ENCODE results near the gene PPP2R2B.
"Not testable (repeated sequence)": the region's sequence is repeated elsewhere in the genome, so short reads cannot be mapped to it uniquely, and the experiment has no call there.

PPP2R2B gene

GRCh38 chr5:146562461-146562860 is 316.1 kb downstream of the PPP2R2B start:
- in situ Hi-C loops (cut with MboI; ENCODE audit: low sequenced_read_pairs) = no loop called here

- in situ Hi-C loops (cut with MboI; ENCODE audit: low sequenced_read_pairs) = no loop called here
Measured at GRCh38 chr5:146561711-146562110, 316.8 kb downstream of the PPP2R2B start.

GRCh38 chr5:146560205-146560812 is 318.2 kb downstream of the PPP2R2B start:
- in situ Hi-C loops (cut with MboI; ENCODE audit: low sequenced_read_pairs) = no loop called here

GRCh38 chr5:146556884-146557283 is 321.7 kb downstream of the PPP2R2B start:
- in situ Hi-C loops (cut with MboI; ENCODE audit: low sequenced_read_pairs) = not testable (repeated sequence)

GRCh38 chr5:146553446-146553845 is 325.1 kb downstream of the PPP2R2B start:
- in situ Hi-C loops (cut with MboI; ENCODE audit: low sequenced_read_pairs) = no loop called here

GRCh38 chr5:146549615-146550014 is 328.9 kb downstream of the PPP2R2B start:
- in situ Hi-C loops (cut with MboI; ENCODE audit: low sequenced_read_pairs) = loop anchor here (25.0 kb wide), 1 partner anchor 413 kb away; no protein-coding TSS in a partner anchor

GRCh38 chr5:146548781-146549449 is 329.6 kb downstream of the PPP2R2B start:
- in situ Hi-C loops (cut with MboI; ENCODE audit: low sequenced_read_pairs) = loop anchor here (25.0 kb wide), 1 partner anchor 413 kb away; no protein-coding TSS in a partner anchor

GRCh38 chr5:146544232-146544631 is 334.3 kb downstream of the PPP2R2B start:
- in situ Hi-C loops (cut with MboI; ENCODE audit: low sequenced_read_pairs) = loop anchor here (25.0 kb wide), 1 partner anchor 418 kb away; no protein-coding TSS in a partner anchor

- in situ Hi-C loops (cut with MboI; ENCODE audit: low sequenced_read_pairs) = loop anchor here (25.0 kb wide), 1 partner anchor 420 kb away; no protein-coding TSS in a partner anchor
Measured at GRCh38 chr5:146541958-146542849, 336.4 kb downstream of the PPP2R2B start.

GRCh38 chr5:146540414-146540813 is 338.1 kb downstream of the PPP2R2B start:
- in situ Hi-C loops (cut with MboI; ENCODE audit: low sequenced_read_pairs) = loop anchor here (25.0 kb wide), 1 partner anchor 422 kb away; no protein-coding TSS in a partner anchor

- in situ Hi-C loops (cut with MboI; ENCODE audit: low sequenced_read_pairs) = loop anchor here (25.0 kb wide), 1 partner anchor 422 kb away; no protein-coding TSS in a partner anchor
Measured at GRCh38 chr5:146539973-146540372, 338.6 kb downstream of the PPP2R2B start.

- in situ Hi-C loops (cut with MboI; ENCODE audit: low sequenced_read_pairs) = loop anchor here (25.0 kb wide), 1 partner anchor 424 kb away; no protein-coding TSS in a partner anchor
Measured at GRCh38 chr5:146538432-146538831, 340.1 kb downstream of the PPP2R2B start.

GRCh38 chr5:146533882-146534281 is 344.7 kb downstream of the PPP2R2B start:
- in situ Hi-C loops (cut with MboI; ENCODE audit: low sequenced_read_pairs) = loop anchor here (25.0 kb wide), 1 partner anchor 428 kb away; no protein-coding TSS in a partner anchor

GRCh38 chr5:146533260-146533857 is 345.2 kb downstream of the PPP2R2B start:
- in situ Hi-C loops (cut with MboI; ENCODE audit: low sequenced_read_pairs) = loop anchor here (25.0 kb wide), 1 partner anchor 429 kb away; no protein-coding TSS in a partner anchor
